SK-N-SH (cell line): ENCODE data around the gene BBS2. TPM values are rescaled to one million over a fixed set of nuclear protein-coding genes. Genes with fewer than 3 reads are reported as not detected.

ENCODE experiments used
- CTCF ChIA-PET: fragments of 300-600, 350-600 bp; formaldehyde crosslinking; extraction: SDS; loops from one replicate; lab custom pipeline; 2021; lab: Yijun Ruan, JAX
- POLR2A ChIA-PET: fragments of 350-600 bp; sonication (Branson Sonifier 250); formaldehyde crosslinking; extraction: SDS; loops from one replicate; lab custom pipeline; 2020; ENCODE audit warnings: antibody characterized with exemption, inconsistent platforms; lab: Yijun Ruan, JAX
- DNase-seq: peaks from one replicate; pipeline ENCODE4 v3.0.0; 2012
- H2AFZ ChIP-seq: fragments of 200-600 bp; sonication (generic); 2 replicates; pipeline ENCODE4 v1.8.1; 2016; ENCODE audit warnings: antibody characterized with exemption, mild to moderate bottlenecking, low read depth
- H3F3A ChIP-seq: fragments of 200-600 bp; sonication (generic); replicated peaks from 2 replicates; pipeline ENCODE3; 2016; ENCODE audit warnings: antibody characterized with exemption, mild to moderate bottlenecking; ENCODE audit not compliant: insufficient read depth
- H3K27ac ChIP-seq, 2 experiments: fragments of 200-500 bp in 1 of 2; fragments of 200-600 bp in 1 of 2; sonication (Bioruptor generic) in 1 of 2; sonication (generic), shearing (Covaris generic) in 1 of 2; 2 replicates each; pipeline versions ENCODE4 v1.5.1 to v1.6.1; 2014 to 2016; ENCODE audit warnings: low read depth in 2 of 2, inconsistent platforms in 1 of 2, low read length in 1 of 2, mild to moderate bottlenecking in 1 of 2, mixed read lengths in 1 of 2
- H3K27me3 ChIP-seq: fragments of 200-600 bp; sonication (generic), shearing (Covaris generic); 2 replicates; pipeline ENCODE4 v1.6.1; 2016; ENCODE audit warnings: mixed run types; ENCODE audit not compliant: insufficient read depth
- H3K36me3 ChIP-seq, 2 experiments: fragments of 200-500 bp in 1 of 2; fragments of 200-600 bp in 1 of 2; sonication (Bioruptor generic) in 1 of 2; sonication (generic) in 1 of 2; replicated peaks in 1 of 2; 2 replicates each; pipeline versions ENCODE3 to v1.5.1; 2014 to 2016; ENCODE audit warnings: low read length in 1 of 2, mild to moderate bottlenecking in 1 of 2; ENCODE audit not compliant: insufficient read depth in 2 of 2, control insufficient read depth in 1 of 2
- H3K4me1 ChIP-seq, 2 experiments: fragments of 200-500 bp in 1 of 2; fragments of 200-600 bp in 1 of 2; sonication (Bioruptor generic) in 1 of 2; sonication (generic), shearing (Covaris generic) in 1 of 2; 2 replicates each; pipeline versions ENCODE4 v1.5.1 to v1.6.1; 2014 to 2016; ENCODE audit warnings: low read depth in 1 of 2, low read length in 1 of 2, mixed run types in 1 of 2; ENCODE audit not compliant: insufficient read depth in 2 of 2, control insufficient read depth in 1 of 2
- H3K4me2 ChIP-seq: fragments of 200-600 bp; sonication (generic), shearing (Covaris generic); 2 replicates; pipeline ENCODE4 v1.6.1; 2017; ENCODE audit warnings: mixed run types
- H3K4me3 ChIP-seq, 2 experiments: fragments of 200-500 bp in 1 of 2; fragments of 200-600 bp in 1 of 2; sonication (Bioruptor generic) in 1 of 2; sonication (generic), shearing (Covaris generic) in 1 of 2; 2 replicates each; pipeline versions ENCODE4 v1.5.1 to v1.8.1; 2014 to 2016; ENCODE audit warnings: low read depth in 2 of 2, inconsistent platforms in 1 of 2, low read length in 1 of 2, mild to moderate bottlenecking in 1 of 2, mixed read lengths in 1 of 2, moderate library complexity in 1 of 2
- H3K79me2 ChIP-seq: fragments of 200-600 bp; sonication (generic); 2 replicates; pipeline ENCODE4 v1.8.1; 2017; ENCODE audit warnings: mild to moderate bottlenecking; ENCODE audit not compliant: insufficient read depth
- H3K9ac ChIP-seq: fragments of 200-600 bp; sonication (generic); 2 replicates; pipeline ENCODE4 v1.6.1; 2017; ENCODE audit warnings: mixed run types
- H3K9me2 ChIP-seq: fragments of 200-600 bp; sonication (generic); 2 replicates; pipeline ENCODE4 v1.6.1; 2017; ENCODE audit warnings: mixed run types
- H3K9me3 ChIP-seq: fragments of 200-600 bp; sonication (generic); 2 replicates; pipeline ENCODE4 v1.6.1; 2017; ENCODE audit warnings: mixed run types, mild to moderate bottlenecking, moderate library complexity
- H4K20me1 ChIP-seq: fragments of 200-600 bp; sonication (generic); 2 replicates; pipeline ENCODE4 v1.6.1; 2017; ENCODE audit warnings: mild to moderate bottlenecking, mixed run types; ENCODE audit not compliant: insufficient read depth
- ELF1 ChIP-seq: IDR thresholded peaks from 2 replicates; pipeline ENCODE4 v1.4.0; 2012
- EZH2phosphoT487 ChIP-seq: fragments of 200-600 bp; sonication (generic); IDR thresholded peaks from 2 replicates; pipeline ENCODE4 v1.6.1; 2017; ENCODE audit warnings: low read depth, mixed run types, mild to moderate bottlenecking, antibody characterized with exemption, moderate library complexity, borderline replicate concordance
- FOSL2 ChIP-seq: IDR thresholded peaks from 2 replicates; pipeline ENCODE4 v1.4.0; 2012; ENCODE audit warnings: low read depth, mild to moderate bottlenecking, moderate library complexity, borderline replicate concordance
- FOXM1 ChIP-seq: IDR thresholded peaks from 2 replicates; pipeline ENCODE4 v1.4.0; 2012; ENCODE audit warnings: low read depth, mild to moderate bottlenecking
- GABPA ChIP-seq: IDR thresholded peaks from 2 replicates; pipeline ENCODE4 v1.4.0; 2012; ENCODE audit warnings: low read depth, mild to moderate bottlenecking
- MAX ChIP-seq: IDR thresholded peaks from 2 replicates; pipeline ENCODE4 v1.4.0; 2012; ENCODE audit warnings: low read depth
- NFIC ChIP-seq: IDR thresholded peaks from 2 replicates; pipeline ENCODE4 v1.4.0; 2012; ENCODE audit warnings: borderline replicate concordance
- PBX3 ChIP-seq: IDR thresholded peaks from 2 replicates; pipeline ENCODE4; 2012
- RAD21 ChIP-seq: IDR thresholded peaks from 2 replicates; pipeline ENCODE4 v1.6.1; 2012; ENCODE audit warnings: mild to moderate bottlenecking, low read length
- RCOR1 ChIP-seq: fragments of 150-350 bp; IDR thresholded peaks from 2 replicates; pipeline ENCODE4 v1.6.1; 2017; ENCODE audit warnings: antibody characterized with exemption, low read length
- RFX5 ChIP-seq: IDR thresholded peaks from 2 replicates; pipeline ENCODE4 v1.6.1; 2012; ENCODE audit warnings: mild to moderate bottlenecking, improper control_type of control experiment, low read length
- RXRA ChIP-seq: IDR thresholded peaks from 2 replicates; pipeline ENCODE4 v1.4.0; 2012; ENCODE audit warnings: low read depth, mild to moderate bottlenecking, borderline replicate concordance
- SIN3A ChIP-seq: IDR thresholded peaks from 2 replicates; pipeline ENCODE4 v1.6.1; 2012; ENCODE audit warnings: low read depth, mild to moderate bottlenecking, low read length, moderate library complexity, borderline replicate concordance
- SMC3 ChIP-seq: IDR thresholded peaks from 2 replicates; pipeline ENCODE4 v1.6.1; 2012; ENCODE audit warnings: low read depth, low read length, improper control_type of control experiment
- TAF1 ChIP-seq: IDR thresholded peaks from 2 replicates; pipeline ENCODE4 v1.6.1; 2012; ENCODE audit warnings: low read depth, mild to moderate bottlenecking, low read length, moderate library complexity, borderline replicate concordance
- TCF12 ChIP-seq: IDR thresholded peaks from 2 replicates; pipeline ENCODE4 v1.4.0; 2012
- USF1 ChIP-seq: IDR thresholded peaks from 2 replicates; pipeline ENCODE4 v1.4.0; 2012; ENCODE audit warnings: low read depth, borderline replicate concordance
- USF2 ChIP-seq: fragments of 150-350 bp; IDR thresholded peaks from 2 replicates; pipeline ENCODE4 v1.6.1; 2017; ENCODE audit warnings: antibody characterized with exemption, low read length, low read depth, borderline replicate concordance
- ZBTB33 ChIP-seq: IDR thresholded peaks from 2 replicates; pipeline ENCODE4 v1.4.0; 2012; ENCODE audit warnings: low read depth, borderline replicate concordance
- whole genome bisulfite sequencing: methylation state at CpG from one replicate; pipeline ENCODE4 v1.1.6; 2017; ENCODE audit warnings: low lambda C conversion rate; 5-methylcytosine and 5-hydroxymethylcytosine counted together
- polyA plus RNA-seq, 3 experiments: library from polyadenylated mRNA; depleted of rRNA; stranded (reverse); fragments of >200 nt; gene quantifications; 2 replicates each; pipeline ENCODE4 v1.2.3, GENCODE V29; 2012

The BBS2 gene
- polyA plus RNA-seq, 1 of the 3 experiments (the other 2 are of a cell fraction) = 74.3 TPM

- peak overlapping the region; percentile 87 for H3K4me2 ChIP-seq
- 57% methylated on average over 7 of the region's 7 CpGs for WGBS
- ChIA-PET POLR2A (no interaction called here), CTCF (interaction anchor here (1.2 to 1.4 kb wide), 2 partner anchors 14 to 58 kb away, joined by 3 to 6 read pairs; no protein-coding TSS in a partner anchor)
- no peak overlapping the region for H3K9ac ChIP-seq
- no peak for DNase-seq
- no peaks in the 10 kb centered on the region for H3K9me2 ChIP-seq
- no peak overlapping the region for H2AFZ ChIP-seq
- H4K20me1 ChIP-seq = peaks cover 21% of the 10 kb centered on the region
- peak overlapping the region in 1 of 2 experiments; percentile 15; a peak in 2 of 4 replicates for H3K27ac ChIP-seq
- peaks cover 12 to 17% of the 10 kb centered on the region in 2 experiments; a peak in 3 of 4 replicates for H3K4me1 ChIP-seq
- no peak for TF ChIP-seq TAF1
- TF ChIP-seq RAD21 = no peak
- TF ChIP-seq FOSL2 = peak; percentile 34; the same call in 1 of the 2 replicates
- TF ChIP-seq ELF1 = no peak
- TF ChIP-seq USF1 = no peak
- no peak for TF ChIP-seq SIN3A
- TF ChIP-seq RXRA = no peak
- TF ChIP-seq RCOR1 = no peak
- no peak for TF ChIP-seq MAX
- TF ChIP-seq USF2 = no peak
- TF ChIP-seq RFX5 = no peak
- TF ChIP-seq PBX3 = 0 out of 2 replicates have a peak, but pooled peaks have one; percentile 43
- TF ChIP-seq SMC3 = no peak
- peaks cover 63% of the 10 kb centered on the region for H3K79me2 ChIP-seq
- peaks cover 4% of the 10 kb centered on the region for H3F3A ChIP-seq
- H3K4me3 ChIP-seq = peak overlapping the region in 1 of 2 experiments; percentile 89; a peak in 1 of 4 replicates
- H3K9me3 ChIP-seq = no peaks in the 10 kb centered on the region
- H3K27me3 ChIP-seq = no peaks in the 10 kb centered on the region
- H3K36me3 ChIP-seq = peaks cover 0 to 4% of the 10 kb centered on the region in 2 experiments
Observed at GRCh38 chr16:56518425-56518824, 1.4 kb downstream of the BBS2 start.

GRCh38 chr16:56517206-56517605 is 2.6 kb downstream of the BBS2 start:
- Histone ChIP-seq H3K4me3 (peak overlapping the region in 1 of 2 experiments; percentile 14; a peak in 1 of 4 replicates), H2AFZ (no peak overlapping the region), H3K79me2 (peaks cover 75% of the 10 kb centered on the region), H3K27me3 (no peaks in the 10 kb centered on the region), H3K36me3 (peaks cover 0 to 17% of the 10 kb centered on the region in 2 experiments), H3K27ac (no peak overlapping the region), H3K9me2 (no peaks in the 10 kb centered on the region), H3K4me1 (peaks cover 12 to 17% of the 10 kb centered on the region in 2 experiments; a peak in 3 of 4 replicates), H3K4me2 (peak overlapping the region; percentile 87; the same call in 1 of the 2 replicates), H3K9me3 (no peaks in the 10 kb centered on the region; the same call in 1 of the 2 replicates), H3F3A (peaks cover 4% of the 10 kb centered on the region), H4K20me1 (peaks cover 21% of the 10 kb centered on the region), H3K9ac (no peak overlapping the region)
- ChIA-PET POLR2A (no interaction called here), CTCF (interaction anchor here (0.9 to 1.9 kb wide), 4 partner anchors 15 to 84 kb away, joined by 3 to 9 read pairs (median 4); no protein-coding TSS in a partner anchor)
- 100% methylated on average over 2 of the region's 2 CpGs for WGBS
- DNase-seq = no peak
- no peak for TF ChIP-seq FOSL2
- no peak for TF ChIP-seq FOXM1
- no peak for TF ChIP-seq USF1
- no peak for TF ChIP-seq RXRA
- TF ChIP-seq GABPA = no peak
- no peak for TF ChIP-seq SIN3A
- TF ChIP-seq TCF12 = no peak
- no peak for TF ChIP-seq NFIC
- TF ChIP-seq USF2 = no peak
- no peak for TF ChIP-seq ZBTB33
- no peak for TF ChIP-seq EZH2phosphoT487
